ENCODE data around the gene NEK4. TPM values are rescaled to one million over a fixed set of nuclear protein-coding genes. Genes with fewer than 3 reads are reported as not detected.
"Not testable (repeated sequence)": the region's sequence is repeated elsewhere in the genome, so short reads cannot be mapped to it uniquely, and the experiment has no call there.

Gene NEK4
- total and polyA plus RNA-seq, 2 of the 13 experiments (the other 11 are each of a cell fraction or from before 2014, with no cell fraction given), result 16.5 to 38.0 TPM

DNA sequence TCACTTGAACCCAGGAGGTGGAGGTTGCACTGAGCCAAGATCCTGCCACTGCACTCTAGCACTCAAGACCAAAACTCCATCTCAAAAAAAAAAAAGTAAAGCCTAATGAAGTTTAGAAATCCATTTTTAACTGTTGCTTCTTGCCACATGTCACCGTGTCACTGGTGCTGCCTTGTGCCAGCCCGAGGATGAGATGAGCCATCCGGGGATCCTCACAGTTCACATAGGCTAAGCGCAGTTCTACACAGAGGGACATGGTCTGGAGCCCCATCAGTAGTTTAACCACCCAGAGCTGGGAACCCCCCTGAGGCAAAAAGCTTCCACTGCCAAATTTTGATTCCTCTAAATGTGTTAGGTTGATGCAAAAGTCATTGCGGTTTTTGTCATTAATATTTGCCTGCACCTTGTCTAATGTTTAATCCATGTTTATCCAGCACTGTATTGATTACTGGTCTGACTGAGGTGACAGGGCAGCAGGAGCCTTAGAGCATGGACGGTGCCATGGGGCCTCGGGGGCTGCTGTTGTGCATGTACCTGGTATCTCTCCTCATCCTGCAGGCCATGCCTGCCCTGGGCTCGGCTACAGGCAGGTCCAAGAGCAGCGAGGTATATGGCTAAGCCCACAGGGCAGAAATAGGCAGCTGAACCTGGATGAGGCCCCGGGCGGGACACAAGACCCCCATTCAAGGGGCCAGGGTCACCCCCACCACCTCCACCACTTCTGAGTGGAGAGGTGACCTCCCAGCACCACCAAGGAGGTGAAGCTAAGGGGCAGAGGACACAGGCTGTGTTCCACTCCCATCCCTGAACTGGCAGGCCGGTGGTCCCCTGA is 6.6 kb upstream of the NEK4 start, which contains the start of gene ITIH1 (continued):
- TF ChIP-seq, protein P1, sequence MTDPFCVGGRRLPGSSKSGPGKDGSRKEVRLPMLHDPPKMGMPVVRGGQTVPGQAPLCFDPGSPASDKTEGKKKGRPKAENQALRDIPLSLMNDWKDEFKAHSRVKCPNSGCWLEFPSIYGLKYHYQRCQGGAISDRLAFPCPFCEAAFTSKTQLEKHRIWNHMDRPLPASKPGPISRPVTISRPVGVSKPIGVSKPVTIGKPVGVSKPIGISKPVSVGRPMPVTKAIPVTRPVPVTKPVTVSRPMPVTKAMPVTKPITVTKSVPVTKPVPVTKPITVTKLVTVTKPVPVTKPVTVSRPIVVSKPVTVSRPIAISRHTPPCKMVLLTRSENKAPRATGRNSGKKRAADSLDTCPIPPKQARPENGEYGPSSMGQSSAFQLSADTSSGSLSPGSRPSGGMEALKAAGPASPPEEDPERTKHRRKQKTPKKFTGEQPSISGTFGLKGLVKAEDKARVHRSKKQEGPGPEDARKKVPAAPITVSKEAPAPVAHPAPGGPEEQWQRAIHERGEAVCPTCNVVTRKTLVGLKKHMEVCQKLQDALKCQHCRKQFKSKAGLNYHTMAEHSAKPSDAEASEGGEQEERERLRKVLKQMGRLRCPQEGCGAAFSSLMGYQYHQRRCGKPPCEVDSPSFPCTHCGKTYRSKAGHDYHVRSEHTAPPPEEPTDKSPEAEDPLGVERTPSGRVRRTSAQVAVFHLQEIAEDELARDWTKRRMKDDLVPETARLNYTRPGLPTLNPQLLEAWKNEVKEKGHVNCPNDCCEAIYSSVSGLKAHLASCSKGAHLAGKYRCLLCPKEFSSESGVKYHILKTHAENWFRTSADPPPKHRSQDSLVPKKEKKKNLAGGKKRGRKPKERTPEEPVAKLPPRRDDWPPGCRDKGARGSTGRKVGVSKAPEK (CRISPR knock-in tag; IDR thresholded peaks at IDR 0.05; ENCODE audit: borderline replicate concordance), result 0 out of 2 replicates have a peak, but pooled peaks have one; percentile 30
- TF ChIP-seq SOX6 (IDR thresholded peaks at IDR 0.05) (no peak), SOX6 (CRISPR knock-in tag; IDR thresholded peaks at IDR 0.05) (0 out of 2 replicates have a peak, but pooled peaks have one; percentile 30), ZNF616 (CRISPR knock-in tag; IDR thresholded peaks at IDR 0.05; ENCODE audit: low read depth) (no peak), ZNF703 (CRISPR knock-in tag; IDR thresholded peaks at IDR 0.05; ENCODE audit: borderline replicate concordance) (no peak), HDAC2 (CRISPR knock-in tag; IDR thresholded peaks at IDR 0.05) (peak; percentile 15; the same call in 1 of the 2 replicates), ZBTB7A (CRISPR knock-in tag; IDR thresholded peaks at IDR 0.05) (peak; percentile 17; the same call in 1 of the 2 replicates), SAP130 (CRISPR knock-in tag; IDR thresholded peaks at IDR 0.05; ENCODE audit: low read depth) (peak; percentile 23; the same call in 1 of the 2 replicates), ATF7-NPFF (CRISPR knock-in tag; IDR thresholded peaks at IDR 0.05; ENCODE audit: low read depth) (no peak)
- TF ChIP-seq, protein P2, sequence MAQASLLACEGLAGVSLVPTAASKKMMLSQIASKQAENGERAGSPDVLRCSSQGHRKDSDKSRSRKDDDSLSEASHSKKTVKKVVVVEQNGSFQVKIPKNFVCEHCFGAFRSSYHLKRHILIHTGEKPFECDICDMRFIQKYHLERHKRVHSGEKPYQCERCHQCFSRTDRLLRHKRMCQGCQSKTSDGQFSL (CRISPR knock-in tag; IDR thresholded peaks at IDR 0.05), result no peak

DNA sequence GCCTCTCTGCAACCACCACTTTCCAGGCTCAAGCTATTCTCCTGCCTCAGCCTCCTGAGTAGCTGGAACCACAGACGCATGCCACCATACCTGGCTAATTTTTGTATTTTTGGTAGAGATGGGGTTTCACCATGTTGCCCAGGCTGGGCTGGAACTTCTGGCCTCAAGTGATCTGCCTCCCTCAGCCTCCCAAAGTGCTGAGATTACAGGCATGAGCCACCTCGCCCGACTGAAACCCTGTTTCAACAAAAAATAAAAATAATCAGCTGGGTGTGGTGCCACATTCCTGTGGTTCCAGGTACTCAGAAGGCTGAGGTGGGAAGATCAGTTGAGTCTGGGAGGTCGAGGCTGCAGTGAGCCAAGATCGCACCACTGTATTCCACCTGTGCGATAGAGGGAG is 5.7 kb upstream of the NEK4 start:
- H3K9me3 ChIP-seq (ENCODE audit: low read length); BruUV-seq (replicated peaks); H3K27me3 ChIP-seq (ENCODE audit: control insufficient read depth in 1 of 2, insufficient read depth in 2 of 2, low read length in 2 of 2); in situ Hi-C loops (cut with HindIII; ENCODE audit: extremely low pct_ligation_motif_present, low pct_unique_long_range_greater_than_20kb); ATAC-seq; H3K79me2 ChIP-seq (ENCODE audit: insufficient read depth, low read length); DNase-seq (ENCODE audit: low spot score); H3K36me3 ChIP-seq (replicated peaks in 1 of 2; ENCODE audit: control insufficient read depth in 1 of 2, insufficient read depth in 2 of 2, low read length in 2 of 2); FAIRE-seq; CTCF ChIA-PET (ENCODE audit: low intra/inter-chr PET ratio, low total read pairs); H4K20me1 ChIP-seq (ENCODE audit: insufficient read depth, low read length); H2AFZ ChIP-seq (ENCODE audit: low read length); H3K4me3 ChIP-seq (replicated peaks in 1 of 3; ENCODE audit: insufficient read depth in 1 of 3, low read depth in 2 of 3, low read length in 3 of 3): not testable (repeated sequence)
- Histone ChIP-seq H3K4me1 (ENCODE audit: insufficient read depth, low read length) (peaks cover 87% of the 10 kb centered on the region), H3K9ac (ENCODE audit: insufficient read depth, low read depth, low read length) (peak overlapping the region; percentile 59; the same call in 1 of the 2 replicates), H3K27ac (ENCODE audit: extremely low read length, insufficient read depth, low read length) (peak overlapping the region; percentile 88), H3K4me2 (ENCODE audit: low read depth, low read length) (peak overlapping the region; percentile 71; the same call in 1 of the 2 replicates)
- WGBS (ENCODE audit: low lambda C conversion rate), result 75% methylated on average over 6 of the region's 6 CpGs
- intact Hi-C loops (cut with micrococcal nuclease; ENCODE audit: unreplicated experiment), result loop anchor here (10.0 kb wide), 1 partner anchor 48 kb away; no protein-coding TSS in a partner anchor
- POLR2A ChIA-PET, result interaction anchor here (0.7 to 18.4 kb wide), 7 partner anchors 10 to 420 kb away, joined by 3 to 466 read pairs (median 10); partner anchors contain the start of genes GLT8D1, ITIH3, PRKCD and SPCS1

Data from HepG2 (cell line).